ENCODE measurements around the gene FBXO9.

The FBXO9 gene
- long read RNA-seq, donor 1, partial matches to known transcripts = 14 of 22 reads
- long read RNA-seq, donor 1, other reads (novel, unspliced or antisense) = 8 of 22 reads
- long read RNA-seq, donor 2, partial matches to known transcripts = 6 of 6 reads
- long read RNA-seq, donor 2, other reads (novel, unspliced or antisense) = 0 of 6 reads
- long read RNA-seq, donor 3 = 0 reads
- long read RNA-seq, donor 4 = 0 reads
- long read RNA-seq, donor 5, partial matches to known transcripts = 0 of 14 reads
- long read RNA-seq, donor 5, other reads (novel, unspliced or antisense) = 14 of 14 reads
- long read RNA-seq, donor 6, partial matches to known transcripts = 0 of 1 reads
- long read RNA-seq, donor 6, other reads (novel, unspliced or antisense) = 0 of 1 reads
- long read RNA-seq, donor 7, partial matches to known transcripts = 14 of 20 reads
- long read RNA-seq, donor 7, other reads (novel, unspliced or antisense) = 6 of 20 reads
- long read RNA-seq, donor 8, partial matches to known transcripts = 0 of 5 reads
- long read RNA-seq, donor 8, other reads (novel, unspliced or antisense) = 5 of 5 reads

DNA sequence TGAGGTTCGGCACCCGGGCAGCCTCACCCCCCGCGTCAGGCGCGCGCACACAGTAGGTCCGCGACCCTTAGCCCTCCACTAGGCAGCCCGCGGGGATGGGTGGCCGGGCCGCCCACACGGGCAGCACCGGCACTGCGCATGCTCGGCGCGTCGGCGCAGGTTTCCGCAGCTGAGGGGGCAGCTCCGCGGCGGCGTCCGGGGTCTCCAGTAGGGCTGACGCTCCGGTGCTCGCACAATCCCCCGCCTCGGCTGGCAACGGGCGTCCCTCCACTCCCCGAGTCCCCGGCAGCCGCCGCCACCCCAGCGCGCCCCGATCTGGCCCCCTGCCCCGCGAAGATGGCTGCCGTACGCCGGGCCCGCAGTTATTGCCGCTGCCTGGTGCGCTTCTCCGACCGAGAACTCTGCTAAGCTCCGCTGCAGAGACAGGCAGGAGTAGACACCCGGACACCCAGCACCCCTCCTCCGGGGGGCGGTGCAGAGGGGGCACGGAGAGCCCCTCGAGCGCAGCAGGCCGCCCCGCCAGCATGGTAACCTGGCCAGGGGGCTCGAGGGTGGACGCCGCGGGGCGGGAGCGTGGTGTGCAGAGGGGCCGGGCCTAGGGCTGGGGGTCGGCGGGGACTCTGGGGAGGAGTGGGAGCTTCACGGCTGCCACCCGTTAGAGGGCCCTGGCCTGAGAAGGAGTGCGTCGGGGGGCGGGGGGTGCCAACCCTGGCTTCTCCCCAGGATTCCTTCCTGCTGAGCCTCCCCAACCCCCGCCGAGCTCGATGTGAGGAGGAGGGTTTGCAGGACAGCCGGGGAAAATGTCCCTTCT lies at the start of gene FBXO9:
Gene FBXO9, plus strand, starts transcription at position 139 of the 811 bp plus-strand sequence. Its CDS starts 386 bp downstream, at position 525.
- peak; percentile 98 for DNase-seq

DNA sequence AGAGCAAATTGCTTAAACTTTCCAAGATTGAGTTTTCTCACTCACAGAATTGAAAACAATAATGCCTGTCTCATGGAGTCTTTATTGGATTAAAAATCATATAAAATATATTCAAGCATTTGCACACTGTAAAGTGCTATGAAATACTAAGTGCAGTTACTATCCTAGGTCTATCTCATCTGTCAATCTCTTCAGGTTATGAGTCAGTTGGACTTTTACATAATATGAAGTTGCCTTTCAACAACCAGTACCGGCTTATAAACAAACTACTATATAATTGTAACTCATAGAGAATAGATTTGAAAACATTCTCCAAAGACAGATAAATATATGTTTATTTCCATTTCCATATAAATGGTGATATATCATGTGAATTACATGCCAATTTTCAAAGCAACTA lies 49.7 kb upstream of the FBXO9 start:
- no peak for DNase-seq

DNA sequence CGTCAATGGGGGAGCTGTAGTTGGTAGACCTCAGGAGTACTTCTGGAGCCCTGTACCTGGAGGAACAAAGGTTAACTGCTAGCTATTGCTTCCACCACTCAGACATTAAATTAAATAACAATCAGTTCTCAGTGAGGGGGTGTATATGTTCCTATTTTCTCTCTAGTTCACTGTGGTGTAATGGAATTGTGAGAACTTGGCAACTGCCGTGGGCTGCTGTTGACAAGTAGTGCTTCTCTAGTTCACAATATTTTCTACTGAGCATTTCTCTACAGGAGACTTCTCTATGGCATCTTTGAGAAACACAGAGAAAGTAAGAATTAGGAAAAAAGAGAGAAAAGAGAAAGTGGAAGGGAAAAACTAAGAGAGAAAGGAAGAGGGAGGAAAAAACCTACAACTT lies 46.8 kb upstream of the FBXO9 start:
- DNase-seq = no peak

DNA sequence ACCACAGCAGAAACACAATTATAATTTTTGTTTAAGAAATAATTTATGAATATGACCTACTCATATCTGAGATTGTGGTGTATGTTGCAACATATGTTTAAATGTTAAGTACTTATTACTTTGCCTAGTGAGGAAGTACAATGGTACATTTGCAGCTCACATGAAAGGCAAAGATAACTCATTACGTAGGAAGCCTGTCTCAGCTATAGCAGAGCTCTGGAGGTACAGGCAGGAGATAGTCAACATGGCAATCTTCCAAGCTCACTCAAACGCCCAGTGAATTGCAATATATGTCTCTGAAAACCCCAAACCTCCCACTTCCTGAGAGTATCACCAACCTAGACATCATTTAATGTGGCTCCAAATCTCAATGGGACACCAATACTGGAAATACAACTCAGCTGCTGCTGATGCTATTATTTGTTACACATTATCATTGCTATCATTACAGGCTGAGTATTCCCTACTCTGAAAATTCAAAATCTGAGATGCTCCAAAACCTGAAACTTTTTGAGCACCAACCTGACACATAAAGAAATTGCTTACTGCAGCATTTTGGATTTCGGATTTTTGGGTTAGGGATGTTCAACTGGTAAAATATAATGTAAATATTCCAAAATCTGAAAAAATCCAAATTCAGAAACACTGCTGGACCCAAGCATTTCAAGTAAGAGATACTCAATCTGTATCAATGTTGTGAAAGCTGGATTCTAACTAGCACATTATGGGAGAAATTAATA lies 45.0 kb upstream of the FBXO9 start:
- DNase-seq = no peak

DNA sequence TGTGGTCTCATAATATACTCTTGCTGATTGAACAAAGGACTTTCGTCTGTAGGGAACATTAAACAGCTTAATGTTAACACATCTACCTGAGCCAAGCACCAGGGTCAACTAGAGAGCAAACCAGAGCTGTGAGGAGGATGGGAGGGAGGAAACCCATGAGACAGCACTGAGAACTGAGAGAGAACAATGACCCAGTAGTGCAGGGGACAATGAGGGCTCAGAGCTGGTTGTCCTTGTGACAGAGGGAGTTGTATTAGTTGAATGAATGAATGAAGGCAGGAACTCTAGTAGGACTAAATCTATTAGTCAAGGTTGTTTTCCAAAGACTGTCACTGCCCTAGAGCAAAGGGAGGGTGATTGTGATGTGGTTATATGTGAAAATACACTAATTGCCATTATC lies 41.9 kb upstream of the FBXO9 start:
- no peak for DNase-seq

DNA sequence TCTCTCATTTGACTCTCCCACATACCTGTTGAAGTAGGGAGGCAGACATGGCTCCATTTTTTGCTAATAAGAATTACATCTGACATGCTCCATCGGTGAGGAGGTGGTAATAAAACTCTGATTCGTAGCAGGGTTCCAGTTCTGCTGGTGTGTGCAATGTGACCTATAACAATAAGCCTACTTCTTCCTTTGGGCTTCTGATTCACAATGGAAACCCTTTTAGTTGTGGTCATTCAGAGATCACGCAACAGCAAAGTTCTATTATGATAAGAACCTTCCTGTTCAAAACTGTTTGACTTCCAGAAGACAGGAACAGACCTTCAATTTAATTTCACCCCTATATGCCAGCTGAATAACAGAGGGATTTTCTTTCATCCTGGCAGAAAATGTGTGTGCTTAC lies 38.7 kb upstream of the FBXO9 start:
- no peak for DNase-seq

DNA sequence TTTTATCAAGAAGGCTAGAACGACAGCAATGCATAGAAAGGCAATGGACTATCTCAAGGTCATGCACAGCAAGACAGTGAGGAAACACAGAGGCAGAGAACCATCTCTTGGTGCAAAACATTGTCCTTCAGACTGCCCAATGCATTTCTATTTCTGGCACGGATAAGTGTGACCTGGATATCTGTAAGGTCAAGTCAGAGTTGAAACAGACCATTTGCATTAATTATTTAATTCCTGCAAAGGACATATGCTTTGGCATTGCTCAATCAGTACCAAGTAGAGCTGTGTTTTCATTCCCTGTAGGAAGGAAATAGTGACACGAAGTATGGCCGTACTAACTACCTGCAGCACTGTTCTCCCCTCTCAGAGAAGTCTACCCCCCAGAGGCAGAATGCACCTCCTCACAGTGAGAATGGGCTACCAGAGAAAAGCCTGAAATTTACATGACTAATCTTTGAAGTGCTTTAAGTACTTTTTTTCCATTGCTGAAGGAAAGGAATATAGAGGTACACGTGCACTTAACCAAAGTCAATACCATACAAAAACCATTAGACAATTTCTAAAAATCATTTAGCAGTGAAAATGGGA lies 38.0 kb upstream of the FBXO9 start:
- no peak for DNase-seq

DNA sequence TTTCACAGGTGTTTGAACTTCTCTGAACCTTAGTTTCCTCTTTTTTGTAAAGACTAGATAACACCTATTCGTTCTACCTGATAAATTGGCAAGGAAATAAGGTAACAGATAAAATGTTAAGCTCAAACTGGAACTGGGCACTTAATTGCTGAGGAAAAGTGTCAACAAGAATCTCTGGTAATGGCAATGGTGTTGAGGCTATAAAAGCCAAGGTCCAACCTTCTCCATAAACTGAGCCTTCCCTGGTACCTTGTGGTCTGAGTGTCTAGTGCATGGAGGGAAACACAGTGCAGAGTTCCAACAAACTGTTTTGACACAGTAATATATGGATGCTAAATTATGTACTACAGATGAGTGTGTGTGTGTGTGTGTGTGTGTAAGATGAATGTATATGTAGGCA lies 36.7 kb upstream of the FBXO9 start:
- no peak for DNase-seq

DNA sequence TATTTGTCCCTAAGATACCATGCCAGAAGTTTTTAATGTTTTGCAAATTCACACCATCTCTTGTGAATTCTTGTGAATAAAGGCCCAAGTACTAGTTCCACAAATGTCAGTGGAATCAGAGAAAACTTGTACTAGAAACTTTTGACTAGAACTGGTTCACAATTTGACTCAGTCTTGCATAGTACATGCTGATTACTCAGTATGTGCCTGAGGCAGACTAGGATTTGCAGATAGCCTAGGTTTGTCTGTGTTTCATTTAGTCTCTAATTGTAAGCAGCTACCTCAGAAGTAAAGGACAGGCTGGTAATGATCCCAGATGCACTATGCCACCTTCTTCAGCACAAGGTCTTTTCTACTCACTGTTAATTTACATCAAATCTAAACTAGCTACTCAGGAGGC lies 35.9 kb upstream of the FBXO9 start:
- no peak for DNase-seq

DNA sequence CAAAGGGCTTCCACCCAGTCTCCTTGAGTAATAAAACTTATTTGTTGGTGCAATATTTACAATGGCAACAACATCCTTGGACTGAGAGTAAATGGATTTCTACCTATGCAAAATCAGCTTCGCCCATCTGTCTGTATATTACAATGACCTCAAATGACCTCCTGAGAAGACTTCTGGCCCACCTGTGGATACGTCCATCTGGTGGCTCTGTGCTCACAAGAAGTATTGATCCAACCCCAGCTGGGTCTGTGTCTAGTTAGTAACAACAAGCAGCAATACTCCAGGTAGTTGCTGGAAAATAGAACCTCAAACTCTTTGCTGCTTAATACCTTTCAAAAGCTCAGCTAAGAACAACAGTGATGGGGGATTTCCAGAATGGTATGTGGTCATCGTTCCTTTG lies 35.4 kb upstream of the FBXO9 start:
- no peak for DNase-seq

DNA sequence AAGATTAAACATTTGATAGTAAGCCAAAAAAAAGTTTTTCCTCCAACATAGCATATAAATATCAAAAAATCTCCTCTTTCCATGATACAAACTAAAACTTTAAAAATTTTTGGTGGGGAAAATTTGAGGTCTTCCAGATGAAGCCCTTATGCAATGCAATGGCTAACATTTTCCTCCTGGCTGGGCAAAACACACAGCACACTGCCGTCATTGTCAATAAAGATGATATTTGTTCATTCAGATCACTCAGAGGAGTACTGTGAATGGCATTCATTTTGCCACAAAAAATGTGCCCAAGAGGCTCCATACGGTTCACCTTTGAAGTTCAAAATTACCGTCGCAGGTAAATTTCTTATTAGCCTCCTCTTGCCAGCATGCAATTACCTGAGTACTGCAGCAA lies 33.9 kb upstream of the FBXO9 start:
- DNase-seq = no peak

DNA sequence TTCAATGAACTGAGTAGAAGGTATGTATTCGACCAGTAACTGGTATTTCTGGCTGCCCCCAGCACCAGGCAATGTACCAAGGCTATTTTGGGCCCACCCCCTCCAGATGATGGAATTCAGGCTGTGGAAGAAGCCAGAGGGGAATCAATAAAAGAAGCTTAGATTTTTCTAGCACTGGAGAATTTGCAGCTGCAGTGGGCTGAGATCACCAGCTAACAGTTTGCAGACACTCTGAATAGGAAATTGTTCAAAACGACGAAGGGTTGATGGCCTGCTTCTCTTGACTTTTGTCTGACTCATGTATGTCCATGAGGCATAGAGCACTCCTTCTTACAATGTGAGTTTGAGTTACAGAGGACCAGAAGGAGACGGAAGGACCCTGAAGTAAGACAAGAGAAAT lies 32.4 kb upstream of the FBXO9 start:
- DNase-seq = no peak

DNA sequence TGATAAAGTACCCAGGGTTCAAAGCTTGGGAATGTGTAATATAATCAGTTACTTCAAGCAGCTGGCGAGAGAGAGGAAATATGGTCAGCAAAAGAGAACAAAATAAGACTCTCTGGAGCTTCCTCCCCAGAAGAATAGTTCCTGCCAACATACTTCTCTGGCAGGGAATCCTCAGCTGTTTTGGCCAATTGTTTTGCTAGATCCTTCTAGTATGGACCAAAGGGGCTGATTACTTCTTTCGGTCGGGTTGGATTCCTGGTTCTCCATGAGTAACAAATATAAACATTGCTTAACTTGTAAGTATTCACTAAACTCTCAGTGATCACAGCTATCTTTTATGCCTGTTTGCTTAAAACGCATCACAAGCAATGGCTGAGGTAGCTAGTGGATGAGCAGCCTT lies 31.4 kb upstream of the FBXO9 start:
- no peak for DNase-seq

DNA sequence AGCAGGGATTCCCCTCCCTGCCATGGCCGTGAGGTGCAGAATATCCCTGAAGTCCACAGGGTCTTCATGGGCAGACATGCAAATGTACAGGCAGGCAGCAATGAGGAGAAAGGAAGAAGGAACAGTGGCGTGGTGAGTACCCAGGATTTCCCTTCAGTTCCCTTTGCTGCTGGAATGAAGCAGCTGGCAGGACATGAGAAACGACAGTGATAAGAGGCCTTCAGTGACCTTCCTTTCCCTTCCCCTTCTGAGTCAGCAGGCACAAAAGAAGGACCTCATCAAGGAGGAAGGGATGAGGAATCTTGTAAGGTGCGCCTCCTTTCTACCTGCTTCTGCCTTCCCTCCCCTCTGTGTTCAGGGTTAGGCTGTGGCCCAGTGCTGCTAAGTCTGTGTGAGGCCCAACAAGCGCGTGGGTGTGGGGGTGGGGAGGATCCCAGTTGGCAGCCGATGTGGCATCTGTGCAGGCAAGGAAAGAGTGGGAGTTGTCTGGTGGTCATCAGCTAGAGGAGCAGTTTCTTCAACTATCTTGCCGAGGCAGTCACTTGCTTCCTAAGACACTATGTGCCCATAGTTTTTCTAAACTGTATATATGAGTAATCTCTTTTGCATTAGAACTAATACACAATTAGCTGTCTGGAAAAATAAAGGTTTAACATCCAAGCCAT lies 29.5 kb upstream of the FBXO9 start:
- DNase-seq = no peak

DNA sequence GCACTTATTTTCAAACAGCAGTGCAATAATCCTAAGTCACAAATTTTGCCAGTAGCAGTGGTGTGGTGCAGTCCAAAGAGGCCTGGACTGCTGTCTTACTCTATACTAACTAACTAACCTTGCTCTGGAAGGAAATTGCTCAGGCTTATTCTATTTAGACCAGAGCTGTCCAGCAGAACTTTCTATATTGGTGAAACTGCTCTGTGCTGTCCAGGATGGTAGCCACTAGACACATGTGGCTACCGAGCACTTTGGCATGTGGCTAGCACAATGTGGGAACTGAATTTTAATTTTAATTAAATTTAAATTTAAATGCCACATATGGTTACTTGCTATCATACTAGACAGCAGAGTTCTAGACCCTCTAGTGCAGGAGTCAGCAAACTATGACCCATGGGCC lies 27.1 kb upstream of the FBXO9 start:
- no peak for DNase-seq

DNA sequence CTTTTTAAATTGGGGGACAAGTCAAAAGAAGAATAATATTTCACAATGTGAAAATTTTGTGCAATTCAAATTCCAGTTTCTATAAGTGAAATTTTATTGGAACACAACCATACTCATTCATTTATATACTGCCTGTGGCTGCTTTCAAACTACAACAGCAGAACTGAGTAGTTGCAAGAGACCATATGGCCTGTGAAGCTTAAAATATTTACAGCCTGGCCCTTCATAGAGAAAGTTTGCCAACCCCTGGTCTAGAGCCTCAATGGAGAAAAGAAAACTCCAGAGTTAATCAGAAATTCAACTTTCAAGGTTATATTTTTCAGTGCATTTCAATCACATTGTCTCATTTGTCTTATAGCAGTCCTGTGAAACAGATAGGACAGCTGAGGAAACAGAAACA lies 26.6 kb upstream of the FBXO9 start:
- no peak for DNase-seq

DNA sequence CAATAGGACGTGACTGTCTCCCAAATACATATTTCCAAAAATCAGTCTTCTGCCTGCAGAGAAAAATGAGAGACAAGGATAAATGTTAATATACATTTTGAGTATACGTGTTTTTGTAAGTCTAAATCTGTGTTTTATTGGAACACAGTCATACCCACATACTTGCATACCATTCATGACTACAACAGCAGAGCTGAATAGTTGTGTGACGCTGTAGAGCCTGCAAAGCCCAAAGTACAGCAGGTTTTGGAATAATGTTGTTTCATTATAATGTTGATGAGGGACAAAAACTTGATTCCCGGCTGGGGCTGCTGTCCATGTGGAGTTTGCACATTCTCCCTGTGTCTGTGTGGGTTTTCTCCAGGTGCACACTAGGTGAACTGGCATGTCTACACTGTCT lies 23.8 kb upstream of the FBXO9 start:
- no peak for DNase-seq

DNA sequence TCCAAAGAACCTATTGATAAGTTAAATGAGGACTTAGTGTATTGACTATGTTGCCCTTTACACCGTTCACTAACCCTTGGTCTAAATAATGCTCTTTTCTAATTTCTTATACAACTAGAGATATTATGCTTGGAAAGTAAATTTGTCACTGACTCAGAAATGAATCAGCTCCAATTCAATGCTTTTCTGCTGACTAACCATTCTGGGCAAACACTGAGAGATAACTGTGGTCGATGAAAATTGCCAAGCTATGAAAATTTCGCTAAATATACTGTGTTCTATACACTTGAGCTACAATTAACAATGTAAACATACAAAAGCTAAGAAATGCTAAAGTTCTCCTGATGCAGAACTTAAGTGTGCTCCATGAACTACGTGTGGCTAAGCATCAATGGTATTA lies 23.1 kb upstream of the FBXO9 start:
- no peak for DNase-seq

DNA sequence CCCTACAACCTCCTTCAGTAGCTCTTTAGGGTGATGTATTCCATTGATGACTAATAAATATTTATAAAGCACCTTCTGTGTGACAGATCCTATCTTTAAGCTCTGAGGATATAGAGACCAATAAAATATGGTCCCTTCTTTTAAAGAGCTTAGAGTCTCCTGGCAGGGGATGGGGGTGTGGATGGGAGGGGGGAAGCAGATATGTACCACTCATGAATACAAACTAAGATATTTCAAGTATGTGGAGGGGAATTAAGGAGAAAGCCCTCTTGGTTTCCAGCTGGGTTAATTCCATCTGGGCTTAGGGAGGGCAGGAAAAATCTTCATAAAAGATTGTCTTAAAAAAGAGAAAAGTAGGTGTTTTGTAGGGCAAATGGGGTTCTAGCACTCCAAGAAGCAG lies 21.6 kb upstream of the FBXO9 start:
- DNase-seq = no peak

DNA sequence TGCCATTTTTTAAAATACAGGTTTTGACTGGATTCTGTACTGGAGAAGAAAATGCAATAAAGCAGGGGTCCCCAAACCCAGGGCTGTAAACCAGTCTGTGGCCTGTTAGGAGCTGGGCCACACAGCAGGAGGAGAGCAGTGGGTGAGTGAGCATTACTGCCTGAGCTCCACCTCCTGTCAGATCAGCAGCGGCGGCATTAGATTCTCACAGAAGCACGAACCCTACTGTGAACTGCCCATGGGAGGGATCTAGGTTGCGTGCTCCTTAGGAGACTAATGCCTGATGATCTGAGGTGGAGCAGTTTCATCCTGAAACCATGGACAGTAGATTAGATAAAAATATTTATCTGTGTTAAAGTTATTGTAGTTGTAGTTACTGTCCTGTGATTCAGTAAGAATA lies 21.1 kb upstream of the FBXO9 start:
- DNase-seq = no peak

DNA sequence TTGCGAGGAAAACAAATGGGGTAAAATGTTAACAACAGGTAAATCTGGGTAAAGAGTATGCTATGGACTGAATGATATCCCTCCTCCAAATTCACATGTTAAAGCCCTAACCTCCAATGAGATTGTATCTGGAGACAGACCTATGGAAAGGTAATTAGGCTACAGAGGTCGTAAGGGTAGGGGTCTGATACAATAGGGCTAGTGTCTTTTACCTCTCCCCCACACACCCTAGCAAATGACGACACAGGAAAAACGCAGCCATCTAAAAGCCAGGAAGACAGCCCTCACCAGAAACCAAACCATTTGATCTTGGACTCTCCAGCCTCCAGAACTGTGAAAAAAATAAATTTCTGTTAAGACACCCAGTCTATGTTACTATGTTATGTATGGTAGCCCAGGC lies 20.6 kb upstream of the FBXO9 start:
- DNase-seq = no peak

Data from right kidney (tissue), 9 donors.